Heart right ventricle (tissue), 16 donors: ENCODE data around the gene MAP3K6. TPM values are rescaled to one million over a fixed set of nuclear protein-coding genes. Genes with fewer than 3 reads are reported as not detected.

Source experiments
- ATAC-seq, 8 donors: fragments of 200-7000 bp; cut with Tn5 transposase; one replicate each; pipeline ENCODE4 v1.9.1; 2020; ENCODE audit warnings: mild to moderate bottlenecking in 8 of 8, moderate library complexity in 8 of 8, moderate number of reproducible peaks in 1 of 8
- DNase-seq, 2 donors: peaks; one replicate each; pipeline ENCODE4 v3.0.0-alpha.2; 2020
- H3K27ac ChIP-seq, 10 donors: fragments of 200-600 bp; sonication (generic) in 2 of 10; one replicate each; pipeline versions ENCODE4 v1.5.0 to v1.8.0; 2020 to 2022; ENCODE audit warnings: mild to moderate bottlenecking in 3 of 10
- H3K27me3 ChIP-seq, 7 donors: fragments of 200-600 bp; one replicate each; pipeline ENCODE4 v1.8.0; 2021 to 2022; ENCODE audit warnings: mild to moderate bottlenecking in 2 of 7
- H3K36me3 ChIP-seq, 9 donors: fragments of 200-600 bp; sonication (generic) in 1 of 9; one replicate each; pipeline versions ENCODE4 v1.5.0 to v1.8.0; 2020 to 2022; ENCODE audit warnings: mild to moderate bottlenecking in 2 of 9
- H3K4me1 ChIP-seq, 9 donors: fragments of 200-600 bp; sonication (generic) in 1 of 9; one replicate each; pipeline versions ENCODE4 v1.5.0 to v1.8.0; 2020 to 2022; ENCODE audit warnings: mild to moderate bottlenecking in 4 of 9
- H3K4me3 ChIP-seq, 10 donors: fragments of 200-600 bp; sonication (generic) in 2 of 10; one replicate each; pipeline versions ENCODE4 v1.5.0 to v1.8.0; 2020 to 2022; ENCODE audit warnings: mild to moderate bottlenecking in 7 of 10, moderate library complexity in 2 of 10
- H3K9me3 ChIP-seq, 11 donors: fragments of 200-600 bp in 10 of 11; sonication (generic) in 2 of 11; one replicate each; pipeline versions ENCODE4 v1.5.0 to v1.8.0; 2013 to 2022; ENCODE audit warnings: mild to moderate bottlenecking in 2 of 11, control low read depth in 1 of 11, moderate library complexity in 1 of 11
- WGBS, 2 donors: extraction: QIAGEN DNeasy Blood & Tissue Kit; methylation state at CpG; one replicate each; pipeline ENCODE4 v1.1.7; 2013; ENCODE audit warnings: inconsistent platforms in 1 of 2; 5-methylcytosine and 5-hydroxymethylcytosine counted together
- intact Hi-C, 10 donors: fragments of 100-400 bp; cut with DNase I; formaldehyde crosslinking; loops; one replicate each; pipeline versions ENCODE4 v1.11.1 to v1.14.2; 2022
- polyA plus RNA-seq, 2 donors: library from polyadenylated mRNA; stranded (reverse); fragments of 200-250 nt; gene quantifications; one replicate each; pipeline ENCODE4 v1.2.3, GENCODE V29; 2013
- total RNA-seq, 10 donors: library from RNA; stranded (reverse); fragmentation: NEBNext Ultra II Directional in 3 of 10; extraction: Animal tissue kit (Norgen Biotek cat#: 25700) in 3 of 10; gene quantifications; one replicate each; pipeline versions ENCODE4 v1.2.1 to v1.2.4, GENCODE V29; 2021 to 2023
- TF ChIP-seq, protein P1 (sequence below), 9 donors: fragments of 200-600 bp; sonication (generic) in 2 of 9; IDR thresholded peaks; one replicate each; pipeline versions ENCODE4 v1.5.0 to v1.8.0; 2021 to 2022; ENCODE audit warnings: antibody characterized with exemption in 9 of 9, mild to moderate bottlenecking in 5 of 9, moderate library complexity in 1 of 9
- donor health status: Arrhythmogenic right ventricular cardiomyopathy.
- donor health status: ischemic (EF 13 %, LVEDD 7.1; RV severe dilation, severe dysfunction).
- donor health status: healthy with polysubstance abuse.
- donor health status: DM: no; HTN: yes; CAD: no.
- donor health status: DM: no; HTN: no; CAD: no.
- donor health status: ischemic (EF 25% LVEDD 6.9; RV normal size, moderate dysfunction).
- donor health status: ischemic (EF 25% LVEDD 5.7; RV mildly dilated, moderate dysfunction).
- donor health status: healthy.
- donor health status: DM: yes; HTN: yes; CAD: no.
- donor health status: Ischemic cardiomyopathy.
- donor health status: ischemic (EF 35%, LVEDD 5.7; RV mildly dilated, moderate dysfunction).
- donor health status: nonischemic (EF 11% LVEDD 7.7; RV severe dilation, severe dysfunction).
- donor health status: DM: yes; HTN: yes; CAD: no.
- donor health status: PGD.
- donor health status: ischemic (EF 29% LVEDD 5.4; RV normal size, mild dysfunction).
- donor health status: nonischemic (EF 23%, LVEDD 6.1; RV moderate dilation, normal function).

MAP3K6 gene
- total and polyA plus RNA-seq, 12 donors = 18.6 to 179 (median 30.4) TPM

GRCh38 chr1:27372808-27373690 is 6.3 kb upstream of the MAP3K6 start:
- H3K9me3 ChIP-seq = no peaks in the 10 kb centered on the region
- intact Hi-C loops = no loop called here
- ATAC-seq = no peak
- H3K4me1 ChIP-seq = peaks cover 10 to 64% (median 27%) of the 10 kb centered on the region in 9 donors
- H3K36me3 ChIP-seq = no peaks in the 10 kb centered on the region
- H3K27ac ChIP-seq = peak overlapping the region in 9 of 10 donors; percentile 13 to 78 (median 66)
- 90% methylated on average over 11 of the region's 11 CpGs for WGBS, 2 donors
- no peak for DNase-seq
- no peaks in the 10 kb centered on the region for H3K27me3 ChIP-seq
- TF ChIP-seq, protein P1, sequence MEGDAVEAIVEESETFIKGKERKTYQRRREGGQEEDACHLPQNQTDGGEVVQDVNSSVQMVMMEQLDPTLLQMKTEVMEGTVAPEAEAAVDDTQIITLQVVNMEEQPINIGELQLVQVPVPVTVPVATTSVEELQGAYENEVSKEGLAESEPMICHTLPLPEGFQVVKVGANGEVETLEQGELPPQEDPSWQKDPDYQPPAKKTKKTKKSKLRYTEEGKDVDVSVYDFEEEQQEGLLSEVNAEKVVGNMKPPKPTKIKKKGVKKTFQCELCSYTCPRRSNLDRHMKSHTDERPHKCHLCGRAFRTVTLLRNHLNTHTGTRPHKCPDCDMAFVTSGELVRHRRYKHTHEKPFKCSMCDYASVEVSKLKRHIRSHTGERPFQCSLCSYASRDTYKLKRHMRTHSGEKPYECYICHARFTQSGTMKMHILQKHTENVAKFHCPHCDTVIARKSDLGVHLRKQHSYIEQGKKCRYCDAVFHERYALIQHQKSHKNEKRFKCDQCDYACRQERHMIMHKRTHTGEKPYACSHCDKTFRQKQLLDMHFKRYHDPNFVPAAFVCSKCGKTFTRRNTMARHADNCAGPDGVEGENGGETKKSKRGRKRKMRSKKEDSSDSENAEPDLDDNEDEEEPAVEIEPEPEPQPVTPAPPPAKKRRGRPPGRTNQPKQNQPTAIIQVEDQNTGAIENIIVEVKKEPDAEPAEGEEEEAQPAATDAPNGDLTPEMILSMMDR (IDR thresholded peaks at IDR 0.05) = peak in 3 of 9 donors; percentile 7 to 22 (median 16)
- no peak overlapping the region for H3K4me3 ChIP-seq

DNA sequence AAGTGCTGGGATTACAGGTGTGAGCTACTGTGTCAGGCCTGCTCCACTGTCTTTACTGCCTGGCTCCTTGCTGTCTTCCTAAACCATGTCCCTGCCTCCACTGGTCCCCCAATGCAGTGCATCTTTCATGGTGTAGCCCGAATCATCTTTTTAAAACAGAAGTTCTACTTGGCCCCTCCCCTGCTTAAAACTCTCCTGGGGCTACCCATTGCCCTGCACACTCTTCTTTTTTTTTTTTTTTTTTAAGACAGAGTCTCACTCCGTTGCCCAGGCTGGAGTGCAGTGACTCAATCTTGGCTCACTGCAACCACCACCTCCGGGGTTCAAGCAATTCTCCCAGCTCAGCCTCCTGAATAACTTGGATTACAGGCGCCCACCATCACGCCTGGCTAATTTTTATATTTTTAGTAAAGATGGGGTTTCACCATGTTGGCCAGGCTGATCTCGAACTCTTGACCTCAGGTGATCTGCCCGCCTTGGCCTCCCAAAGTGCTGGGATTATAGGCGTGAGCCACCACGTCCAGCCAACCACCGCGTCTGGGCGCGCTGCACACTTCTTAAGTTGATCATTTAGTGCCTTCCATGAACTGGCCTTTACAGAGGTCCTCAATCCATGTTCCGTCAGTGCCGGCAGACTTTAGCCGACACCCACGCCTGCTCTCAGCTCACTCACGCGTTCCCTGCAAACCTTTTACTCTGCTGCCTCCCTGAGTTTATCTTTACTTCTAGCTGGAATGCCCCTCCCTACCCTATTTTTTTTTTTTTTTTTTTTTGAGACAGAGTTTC is 5.5 kb upstream of the MAP3K6 start:
- TF ChIP-seq, protein P1 (IDR thresholded peaks at IDR 0.05) = no peak
- H3K9me3 ChIP-seq = no peaks in the 10 kb centered on the region
- WGBS, 2 donors = 91 to 92% methylated on average over 19 of the region's 19 CpGs
- no peaks in the 10 kb centered on the region for H3K27me3 ChIP-seq
- H3K4me1 ChIP-seq = peaks cover 18 to 64% (median 35%) of the 10 kb centered on the region in 9 donors
- no peaks in the 10 kb centered on the region for H3K36me3 ChIP-seq
- H3K27ac ChIP-seq = peak overlapping the region in 2 of 10 donors; percentile 22 to 77
- intact Hi-C loops = no loop called here
- ATAC-seq (no peak), DNase-seq (no peak)
- H3K4me3 ChIP-seq = no peak overlapping the region

DNA sequence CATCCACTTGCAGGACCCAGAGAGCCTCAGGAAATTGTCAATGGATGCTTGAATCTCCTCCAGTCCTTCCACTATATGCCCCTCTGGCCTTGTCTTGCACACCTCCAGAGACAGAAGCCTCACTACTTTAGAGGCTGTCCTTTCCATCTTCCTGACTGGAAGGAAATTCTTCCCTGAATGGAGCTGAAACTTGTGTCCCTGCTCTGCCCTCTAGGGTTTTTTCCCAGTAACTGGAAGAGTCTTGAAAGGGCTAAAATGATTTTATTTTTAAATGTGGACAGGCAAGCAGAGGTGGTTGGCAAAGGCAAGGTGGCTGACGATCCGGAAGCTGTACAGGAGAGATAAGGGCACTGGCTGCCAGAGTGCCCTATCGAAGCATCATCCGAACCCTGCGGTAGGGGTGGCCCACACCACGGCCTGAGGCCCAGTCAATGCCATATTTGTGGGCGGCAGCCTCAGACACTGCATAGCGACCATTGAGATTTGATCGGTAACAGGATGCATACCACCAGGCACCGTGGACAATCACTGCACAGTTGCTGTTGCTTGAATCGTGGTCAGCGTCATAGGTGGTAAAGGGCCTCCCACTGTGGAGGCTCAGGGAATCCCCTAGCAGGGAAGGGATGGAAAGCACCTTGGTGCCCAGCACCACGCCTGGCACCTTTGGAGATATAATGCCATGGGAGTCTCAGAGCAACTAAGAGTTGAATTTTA is 2.3 kb upstream of the MAP3K6 start:
- Histone ChIP-seq H3K4me3 (no peak overlapping the region), H3K36me3 (peaks cover 0 to 9% (median 3%) of the 10 kb centered on the region in 9 donors), H3K27me3 (no peaks in the 10 kb centered on the region), H3K4me1 (peaks cover 25 to 53% (median 40%) of the 10 kb centered on the region in 9 donors), H3K27ac (peak overlapping the region in 9 of 10 donors; percentile 2 to 99 (median 46)), H3K9me3 (no peaks in the 10 kb centered on the region)
- TF ChIP-seq, protein P1 (IDR thresholded peaks at IDR 0.05) = peak in 5 of 9 donors; percentile 11 to 28 (median 22)
- ATAC-seq = no peak
- 69 to 71% methylated on average over 13 of the region's 13 CpGs for WGBS, 2 donors
- no peak for DNase-seq
- intact Hi-C loops = loop anchor here in 2 of 10 donors (5.0 kb wide), 1 partner anchor 47 kb away; the partner anchor contains the start of gene TMEM222 (in 2 of the 2)
